HEK293T (cell line): ENCODE data around the gene RFTN2.

Experiments
- BHLHE40 ChIP-seq: fragments of 450-650 bp; IDR thresholded peaks from 2 replicates; pipeline ENCODE4 v1.6.1; 2016; ENCODE audit warnings: mild to moderate bottlenecking, moderate library complexity, borderline replicate concordance
- FOXM1 ChIP-seq: fragments of 450-650 bp; IDR thresholded peaks from 2 replicates; pipeline ENCODE4 v1.6.1; 2017; ENCODE audit warnings: mild to moderate bottlenecking, borderline replicate concordance
- L3MBTL2 ChIP-seq: fragments of 450-650 bp; conservative IDR thresholded peaks from 2 replicates; pipeline ENCODE4 v1.6.1; 2016; ENCODE audit warnings: mild to moderate bottlenecking
- SP1 ChIP-seq: fragments of 450-650 bp; IDR thresholded peaks from 2 replicates; pipeline ENCODE4 v1.6.1; 2017

DNA sequence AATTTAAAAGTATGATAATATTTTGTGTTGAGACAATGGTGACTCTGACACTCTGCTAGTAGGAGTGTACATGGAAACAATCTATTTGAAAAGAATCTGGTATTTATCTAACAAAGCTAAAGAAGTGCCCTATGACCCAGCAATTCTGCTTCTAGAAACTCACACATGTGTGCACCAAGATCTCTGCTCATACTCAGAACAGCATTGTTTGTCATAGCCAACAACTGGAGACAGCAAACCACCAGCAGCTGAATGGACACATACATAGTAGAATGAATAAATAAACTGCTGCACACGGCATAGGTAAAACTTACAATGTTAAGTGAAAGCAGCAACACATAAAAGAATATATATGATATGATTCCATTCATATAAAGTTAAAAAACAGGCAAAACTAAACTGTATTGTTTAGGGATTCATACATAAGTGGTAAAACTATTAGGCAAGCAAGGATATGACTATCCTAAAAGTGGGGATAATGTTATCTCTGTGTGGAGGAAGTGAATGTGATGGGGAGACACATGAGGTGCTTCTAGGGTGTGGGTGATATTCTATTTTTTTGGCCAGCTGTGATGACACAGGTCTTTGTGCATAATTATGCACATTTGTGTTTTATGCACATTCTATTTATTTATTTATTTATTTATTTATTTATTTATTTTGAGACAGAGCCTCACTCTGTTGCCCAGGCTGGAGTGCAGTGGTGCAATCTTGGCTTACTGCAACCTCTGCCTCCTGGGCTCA is 71.1 kb downstream of the RFTN2 start:
- no peak for TF ChIP-seq BHLHE40
- TF ChIP-seq L3MBTL2: no peak
- no peak for TF ChIP-seq SP1
- TF ChIP-seq FOXM1: no peak
